ENCODE measurements around the gene XDH.

Gene XDH

GRCh38 chr2:31414601-31415241 lies at the start of gene XDH:
Gene XDH (minus strand): TSS chr2:31414742. CDS start chr2:31414666, 76 bp downstream.
- DNase-seq, result no peak

- DNase-seq, result no peak
Observed at GRCh38 chr2:31457651-31458050, 43.1 kb upstream of the XDH start.

- DNase-seq, result no peak
Observed at GRCh38 chr2:31446848-31447247, 32.3 kb upstream of the XDH start.

GRCh38 chr2:31442376-31442775 lies 27.8 kb upstream of the XDH start:
- no peak for DNase-seq

DNA sequence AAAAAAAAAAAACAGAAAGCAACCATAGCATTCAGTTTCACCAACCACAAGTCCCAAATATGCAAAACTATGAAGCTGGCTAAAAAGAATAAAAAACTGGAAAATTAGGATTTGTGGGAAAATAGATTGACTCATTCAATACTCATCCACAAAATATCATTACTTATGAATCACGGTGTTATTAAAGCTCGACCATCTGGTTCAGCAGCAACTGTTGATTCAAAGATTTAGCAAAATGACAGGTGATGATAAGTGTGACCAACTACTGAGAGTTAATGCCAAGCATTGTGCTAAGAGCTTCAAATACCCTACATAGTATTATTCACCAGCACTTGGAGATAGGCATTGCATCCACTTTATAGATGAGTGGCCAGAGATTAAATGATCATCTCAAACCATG lies 26.2 kb upstream of the XDH start:
- no peak for DNase-seq

DNA sequence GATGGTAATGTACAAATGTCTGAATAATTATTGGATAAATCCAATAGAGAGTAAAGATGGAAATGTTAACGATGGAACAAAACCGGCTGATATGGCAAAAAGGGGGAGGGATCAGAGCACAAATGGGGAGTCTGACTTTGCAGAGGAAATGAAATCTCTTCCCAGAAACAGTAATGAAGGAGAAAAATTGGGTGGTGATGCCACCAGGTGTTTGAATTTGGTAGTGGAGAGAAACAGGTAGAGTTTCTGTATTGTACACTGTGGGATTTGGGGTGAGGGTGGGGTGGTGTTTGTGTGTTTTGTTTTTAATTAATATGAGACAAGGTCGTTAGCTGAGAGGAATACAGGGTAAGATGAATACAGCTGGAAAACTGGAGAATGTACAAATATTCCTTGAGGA lies 20.4 kb upstream of the XDH start:
- no peak for DNase-seq

DNA sequence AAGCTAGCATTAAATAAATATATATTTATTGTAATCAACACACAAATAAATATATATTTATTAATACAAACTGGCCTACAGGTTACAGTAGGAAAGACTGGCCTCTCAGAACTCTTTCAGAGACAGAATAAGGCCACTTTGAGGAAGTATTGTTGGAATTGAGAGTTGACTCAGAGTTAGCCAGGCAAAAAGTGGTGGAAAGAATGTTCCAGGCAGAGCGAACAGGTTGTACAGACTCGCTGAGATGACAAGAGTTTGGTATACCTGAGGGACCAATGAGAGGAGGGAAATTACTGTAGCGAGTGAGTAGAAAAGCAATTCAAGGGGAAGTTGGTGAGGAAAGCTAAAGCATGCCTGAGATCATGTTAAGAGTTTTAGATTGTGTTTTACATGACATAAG lies 19.0 kb upstream of the XDH start:
- DNase-seq, result no peak

GRCh38 chr2:31430439-31431165 lies 16.1 kb upstream of the XDH start:
- no peak for DNase-seq

DNA sequence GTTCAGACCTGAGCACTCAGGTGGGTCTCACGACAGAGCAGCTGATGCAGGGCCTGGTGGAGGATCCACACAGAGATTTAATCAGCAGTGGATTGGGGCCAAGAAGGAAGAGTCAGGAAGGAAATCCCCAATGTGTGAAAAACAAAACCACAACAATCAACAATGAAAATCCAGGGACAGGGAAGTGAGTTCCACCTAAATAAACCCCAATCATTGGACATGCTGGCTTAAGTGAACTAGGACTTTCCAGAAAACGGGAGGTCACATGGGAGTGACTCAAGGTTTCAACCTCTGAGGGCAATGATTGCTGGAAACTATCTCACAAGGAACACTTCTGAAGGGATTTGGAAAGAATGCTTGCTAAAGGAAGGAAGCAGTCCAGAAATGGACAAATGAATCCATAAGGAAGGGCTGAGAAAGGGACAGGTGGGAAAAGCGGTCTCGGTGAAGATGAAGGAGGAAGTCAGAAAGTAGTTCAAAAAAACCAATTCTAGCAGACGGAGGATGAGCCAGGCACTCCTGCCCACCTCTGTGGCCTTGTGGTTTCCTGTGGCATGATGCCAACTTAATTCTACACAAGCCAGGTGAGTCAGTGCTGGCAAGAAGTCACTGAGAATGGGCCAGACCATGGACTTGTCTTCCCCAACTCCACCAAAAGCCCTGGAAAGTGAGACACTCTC lies 15.4 kb upstream of the XDH start:
- no peak for DNase-seq

DNA sequence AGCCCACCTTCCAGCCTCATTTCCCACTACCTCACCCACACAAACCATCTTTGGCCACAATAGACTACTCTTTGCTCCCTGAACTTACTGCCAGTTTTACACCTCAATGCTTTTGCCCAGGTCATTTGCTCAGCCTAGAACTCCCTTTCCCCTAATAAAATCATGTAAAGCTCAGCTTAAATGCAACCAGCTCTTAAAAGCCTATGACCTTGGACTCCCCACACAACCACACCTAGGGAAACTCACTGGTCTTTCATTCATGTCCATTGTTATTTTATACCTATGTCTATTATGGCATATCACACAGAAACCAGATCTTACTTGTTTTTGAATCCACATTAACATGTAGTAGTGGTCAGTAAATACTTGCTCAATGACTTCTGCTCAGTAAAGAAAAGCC lies 14.5 kb upstream of the XDH start:
- DNase-seq, result no peak

GRCh38 chr2:31428001-31428418 lies 13.5 kb upstream of the XDH start:
- DNase-seq, result no peak

GRCh38 chr2:31426096-31426495 lies 11.6 kb upstream of the XDH start:
- no peak for DNase-seq

DNA sequence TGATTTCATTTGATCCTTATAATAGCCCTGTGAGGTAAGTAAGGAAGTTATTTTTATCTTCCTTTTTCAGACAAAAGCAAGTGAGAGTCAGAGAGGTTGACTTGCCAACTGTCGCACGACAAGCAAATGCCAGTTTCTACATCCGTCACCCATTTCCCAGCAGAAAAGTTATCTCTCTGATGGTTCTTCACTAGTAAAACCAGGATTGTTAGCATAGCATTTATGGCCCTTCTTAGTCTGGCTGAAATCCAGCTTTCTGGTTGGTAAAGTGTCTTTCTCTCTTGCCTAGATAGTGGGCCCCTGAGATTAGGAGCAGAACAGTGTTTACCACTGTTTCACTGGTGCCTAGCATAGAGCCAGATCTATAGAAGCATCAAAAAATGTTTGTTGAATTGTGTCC lies 7.1 kb upstream of the XDH start:
- DNase-seq, result no peak

DNA sequence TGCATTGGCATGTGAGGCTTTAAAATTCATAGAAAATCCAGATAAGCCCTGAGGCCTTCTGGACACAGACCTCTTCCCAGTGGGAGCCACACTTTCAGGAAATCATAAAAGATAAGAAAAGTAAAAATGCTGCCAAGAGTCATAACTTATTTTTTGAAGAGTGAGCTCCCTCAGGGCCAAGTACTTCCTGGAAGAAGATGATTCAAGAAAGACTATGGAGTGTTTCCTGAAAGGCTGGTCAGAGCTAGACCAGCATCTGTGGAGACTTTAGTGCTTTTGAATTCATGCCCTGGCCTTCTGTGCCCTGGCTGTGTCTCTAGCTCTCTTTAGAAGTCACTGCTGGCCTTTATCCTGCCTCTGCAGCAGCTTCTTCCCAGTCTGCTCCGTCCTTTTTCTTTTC lies 6.4 kb upstream of the XDH start:
- DNase-seq, result no peak

- no peak for DNase-seq
Observed at GRCh38 chr2:31419386-31419785, 4.8 kb upstream of the XDH start.

DNA sequence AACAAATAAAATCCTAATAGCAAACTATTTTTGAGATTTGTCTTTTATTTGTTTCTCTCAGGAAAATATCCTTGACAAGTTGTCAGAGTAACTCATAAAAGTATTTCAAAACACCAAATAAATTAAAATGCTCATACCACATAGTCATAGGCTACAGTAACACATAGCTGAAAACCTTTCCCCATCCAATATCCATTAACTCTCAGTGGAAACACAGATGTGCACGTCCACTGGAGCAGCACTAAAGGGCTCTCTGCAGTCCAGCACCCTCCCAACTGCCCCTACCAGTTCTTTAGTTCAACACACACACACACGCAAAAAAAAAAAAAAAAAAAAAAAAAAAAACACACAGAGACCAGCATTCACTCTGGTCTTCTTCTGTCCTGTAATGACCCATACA lies 879 bp upstream of the XDH start:
- DNase-seq, result no peak

DNA sequence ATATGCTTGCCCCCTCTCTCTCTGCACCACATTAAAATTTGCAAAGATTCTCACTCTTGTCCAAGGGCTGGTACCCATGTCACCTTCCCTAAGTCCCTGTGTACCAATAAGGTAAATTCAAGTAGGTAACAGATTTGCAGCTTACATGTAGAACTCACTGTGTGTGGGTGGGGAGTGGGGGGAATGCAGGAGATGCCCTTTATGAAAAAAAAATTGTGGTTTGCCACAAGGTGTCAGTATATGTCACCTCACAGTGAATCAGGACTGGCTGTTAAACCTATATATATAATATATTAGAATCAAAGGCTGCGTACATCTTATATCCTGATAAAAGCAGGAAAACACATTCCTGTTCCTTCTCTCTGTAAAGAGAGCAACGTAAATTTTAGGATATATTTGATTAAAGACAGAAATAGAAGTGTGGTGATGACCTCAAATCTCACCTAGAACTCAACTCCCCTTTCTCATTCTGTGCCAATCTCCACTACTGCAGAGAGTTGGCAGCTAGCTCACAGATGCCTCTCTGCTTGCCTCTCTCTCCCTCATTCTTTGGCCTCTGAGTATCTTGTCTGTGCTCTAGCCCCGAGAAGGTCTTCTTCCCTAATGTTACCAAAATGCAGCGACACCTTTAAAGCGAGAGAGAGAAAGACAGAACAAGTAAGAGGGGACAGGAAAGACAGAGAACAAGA lies 536 bp downstream of the XDH start:
- DNase-seq, result no peak

DNA sequence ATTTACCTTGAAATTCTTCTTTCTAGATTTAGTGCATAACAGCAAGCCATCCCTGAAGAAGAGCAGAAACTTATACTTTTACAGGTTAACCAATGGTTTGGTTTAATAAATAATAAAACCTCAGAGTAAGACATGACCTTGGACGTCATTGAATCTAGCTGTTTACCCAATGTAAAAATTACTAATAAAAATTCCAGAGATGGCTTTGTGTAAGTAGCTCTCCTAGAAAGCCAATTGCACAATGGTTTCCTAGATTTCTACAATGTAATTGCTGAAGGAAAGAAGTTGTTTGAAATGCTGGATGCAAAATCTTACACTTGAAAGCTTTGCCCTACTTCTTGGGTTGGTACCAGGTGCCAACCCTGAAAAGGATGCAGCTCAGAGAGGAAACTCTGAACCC lies 1.5 kb downstream of the XDH start:
- no peak for DNase-seq

DNA sequence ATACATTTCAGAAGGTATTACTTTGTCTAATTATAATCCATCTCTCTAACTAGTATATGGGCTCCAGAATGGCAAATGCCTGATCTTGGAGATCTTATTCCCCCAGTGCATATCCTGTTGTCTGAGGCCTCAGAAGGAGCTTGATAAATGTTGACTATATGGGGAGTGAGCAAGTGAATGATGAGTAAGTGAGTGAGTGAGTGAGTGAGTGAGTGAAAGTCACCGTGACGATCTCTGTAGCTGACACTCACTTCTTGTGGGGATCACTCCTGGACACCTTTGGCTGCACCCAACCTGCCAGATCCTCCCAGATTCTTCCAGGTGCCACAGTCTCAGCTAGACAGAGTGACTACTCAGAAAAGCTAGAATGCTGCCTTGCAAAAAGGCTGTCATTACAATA lies 2.8 kb downstream of the XDH start:
- DNase-seq, result no peak

GRCh38 chr2:31406593-31407385 lies 7.8 kb downstream of the XDH start:
- no peak for DNase-seq

GRCh38 chr2:31404827-31405226 lies 9.7 kb downstream of the XDH start:
- no peak for DNase-seq

GRCh38 chr2:31404302-31404701 lies 10.2 kb downstream of the XDH start:
- DNase-seq, result no peak

DNA sequence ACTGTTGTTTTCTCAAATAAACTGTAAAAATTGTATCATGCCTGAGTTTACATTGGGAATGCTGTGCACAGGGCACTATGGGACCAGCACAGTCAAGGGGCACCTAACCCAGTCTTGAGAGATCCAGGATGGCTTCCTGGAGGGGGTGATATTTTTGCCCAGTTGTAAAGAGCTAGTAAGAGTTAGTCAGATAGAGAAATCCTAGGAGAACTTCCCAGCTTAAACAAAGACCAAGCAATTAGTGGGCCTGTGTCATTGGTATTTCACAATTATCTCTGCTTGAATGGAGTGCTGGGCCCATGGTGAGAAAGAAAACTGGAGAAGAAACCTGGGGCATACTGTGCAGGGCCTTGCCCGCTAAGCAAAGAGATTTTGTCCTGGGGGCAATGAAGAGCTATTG lies 12.2 kb downstream of the XDH start:
- DNase-seq, result no peak
